Astrocyte (in vitro differentiated cells and primary cell): ENCODE results near the gene RNF39. TPM values are rescaled to one million over a fixed set of nuclear protein-coding genes. Genes with fewer than 3 reads are reported as not detected.

Experiments
- DNase-seq: peaks from one replicate; pipeline ENCODE4 v3.0.0-alpha.2; 2010; ENCODE audit warnings: low read depth
- FAIRE-seq: peaks from 2 replicates; lab custom pipeline; 2011; peaks lifted over from hg19 to GRCh38; lab: Jason Lieb, UNC
- H2AFZ ChIP-seq: 2 replicates; pipeline ENCODE4 v1.6.0; 2012; ENCODE audit warnings: low read depth, low read length, inconsistent platforms
- H3K27ac ChIP-seq: 2 replicates; pipeline ENCODE4 v1.5.1; 2011; ENCODE audit warnings: low read depth, low read length, inconsistent platforms
- H3K27me3 ChIP-seq: 2 replicates; pipeline ENCODE4 v1.6.0; 2011; ENCODE audit warnings: low read length, inconsistent platforms; ENCODE audit not compliant: insufficient read depth
- H3K36me3 ChIP-seq: 2 replicates; pipeline ENCODE4 v1.5.1; 2011; ENCODE audit warnings: low read length, inconsistent platforms; ENCODE audit not compliant: insufficient read depth
- H3K4me1 ChIP-seq: 2 replicates; pipeline ENCODE4 v1.5.1; 2011; ENCODE audit warnings: low read length, inconsistent platforms; ENCODE audit not compliant: insufficient read depth
- H3K4me2 ChIP-seq: 2 replicates; pipeline ENCODE4 v1.6.0; 2012; ENCODE audit warnings: low read length, inconsistent platforms
- H3K4me3 ChIP-seq: 2 replicates; pipeline ENCODE4 v1.5.1; 2011; ENCODE audit warnings: low read depth, mild to moderate bottlenecking, low read length, inconsistent platforms; ENCODE audit not compliant: insufficient read depth
- H3K79me2 ChIP-seq: 2 replicates; pipeline ENCODE4 v1.6.0; 2012; ENCODE audit warnings: mild to moderate bottlenecking, low read length, inconsistent platforms; ENCODE audit not compliant: insufficient read depth
- H3K9ac ChIP-seq: 2 replicates; pipeline ENCODE4 v1.6.0; 2012; ENCODE audit warnings: mild to moderate bottlenecking, low read length, inconsistent platforms
- H3K9me3 ChIP-seq: 2 replicates; pipeline ENCODE4 v1.5.1; 2012; ENCODE audit warnings: low read depth, mild to moderate bottlenecking, low read length, inconsistent platforms; ENCODE audit not compliant: insufficient read depth
- H4K20me1 ChIP-seq: 2 replicates; pipeline ENCODE4 v1.6.0; 2012; ENCODE audit warnings: low read length, inconsistent platforms; ENCODE audit not compliant: insufficient read depth
- H3K27ac Mint-ChIP-seq: one replicate; pipeline ENCODE4 v1.8.0; 2021; ENCODE audit warnings: mild to moderate bottlenecking, mixed read lengths; ENCODE audit not compliant: unreplicated experiment
- H3K27me3 Mint-ChIP-seq: one replicate; pipeline ENCODE4 v1.8.0; 2021; ENCODE audit warnings: low read depth, mixed read lengths; ENCODE audit not compliant: unreplicated experiment
- H3K36me3 Mint-ChIP-seq: one replicate; pipeline ENCODE4 v1.8.0; 2021; ENCODE audit warnings: low read depth, mixed read lengths; ENCODE audit not compliant: unreplicated experiment
- H3K4me1 Mint-ChIP-seq: one replicate; pipeline ENCODE4 v1.8.0; 2021; ENCODE audit warnings: low read depth, mixed read lengths; ENCODE audit not compliant: unreplicated experiment
- H3K4me3 Mint-ChIP-seq: one replicate; pipeline ENCODE4 v1.8.0; 2021; ENCODE audit warnings: mild to moderate bottlenecking, moderate library complexity, mixed read lengths; ENCODE audit not compliant: unreplicated experiment
- H3K9me3 Mint-ChIP-seq: one replicate; pipeline ENCODE4 v1.8.0; 2021; ENCODE audit warnings: mild to moderate bottlenecking, mixed read lengths; ENCODE audit not compliant: unreplicated experiment
- EZH2 ChIP-seq: IDR thresholded peaks from 2 replicates; pipeline ENCODE4 v1.6.1; 2012; ENCODE audit warnings: mild to moderate bottlenecking, low read length, inconsistent platforms; ENCODE audit not compliant: insufficient read depth
- total RNA-seq: library from RNA; stranded (reverse); gene quantifications from 2 replicates; pipeline ENCODE4 v1.2.1, GENCODE V29; 2021
- TF ChIP-seq, protein P1 (sequence below): IDR thresholded peaks from 2 replicates; pipeline ENCODE4 v1.5.1; 2011; ENCODE audit warnings: low read depth, mild to moderate bottlenecking, inconsistent platforms, low read length, moderate library complexity; ENCODE audit not compliant: insufficient read depth

Gene RNF39
- total RNA-seq, 1 donor from 2014 or later = not detected

DNA sequence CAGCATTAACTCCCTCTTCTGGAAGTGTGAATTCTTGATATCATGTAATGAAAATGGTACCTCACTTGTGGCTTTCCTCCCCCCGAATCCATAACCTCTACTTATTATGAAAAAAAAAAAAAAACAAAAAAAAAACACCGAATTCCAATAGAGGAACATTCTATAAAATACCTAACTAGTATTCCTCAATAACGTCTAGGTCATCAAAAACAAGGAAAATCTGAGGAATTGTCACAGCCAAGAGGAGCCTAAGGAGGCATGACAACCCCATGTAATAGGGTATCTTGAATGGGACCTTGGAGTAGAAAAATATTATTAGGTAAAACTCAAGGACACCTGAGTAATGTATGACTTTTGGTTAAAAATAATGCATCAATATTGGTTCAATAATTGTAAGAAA lies 53.4 kb downstream of the RNF39 start:
- DNase-seq = no peak
- H3K4me3 ChIP-seq = no peak overlapping the region
- H3K4me1 ChIP-seq = no peaks in the 10 kb centered on the region
- H3K27me3 ChIP-seq = no peaks in the 10 kb centered on the region
- Mint-ChIP-seq H3K4me3 (no peak overlapping the region), H3K4me1 (no peaks in the 10 kb centered on the region), H3K36me3 (peaks cover 4% of the 10 kb centered on the region), H3K27ac (no peak overlapping the region), H3K9me3 (no peaks in the 10 kb centered on the region), H3K27me3 (peaks cover 4% of the 10 kb centered on the region)
- H4K20me1 ChIP-seq = no peaks in the 10 kb centered on the region
- no peak overlapping the region for H3K27ac ChIP-seq
- no peak overlapping the region for H3K4me2 ChIP-seq
- no peak for FAIRE-seq
- no peaks in the 10 kb centered on the region for H3K36me3 ChIP-seq
- no peak overlapping the region for H2AFZ ChIP-seq
- H3K9me3 ChIP-seq = no peaks in the 10 kb centered on the region
- H3K9ac ChIP-seq = no peak overlapping the region
- TF ChIP-seq, protein P1, sequence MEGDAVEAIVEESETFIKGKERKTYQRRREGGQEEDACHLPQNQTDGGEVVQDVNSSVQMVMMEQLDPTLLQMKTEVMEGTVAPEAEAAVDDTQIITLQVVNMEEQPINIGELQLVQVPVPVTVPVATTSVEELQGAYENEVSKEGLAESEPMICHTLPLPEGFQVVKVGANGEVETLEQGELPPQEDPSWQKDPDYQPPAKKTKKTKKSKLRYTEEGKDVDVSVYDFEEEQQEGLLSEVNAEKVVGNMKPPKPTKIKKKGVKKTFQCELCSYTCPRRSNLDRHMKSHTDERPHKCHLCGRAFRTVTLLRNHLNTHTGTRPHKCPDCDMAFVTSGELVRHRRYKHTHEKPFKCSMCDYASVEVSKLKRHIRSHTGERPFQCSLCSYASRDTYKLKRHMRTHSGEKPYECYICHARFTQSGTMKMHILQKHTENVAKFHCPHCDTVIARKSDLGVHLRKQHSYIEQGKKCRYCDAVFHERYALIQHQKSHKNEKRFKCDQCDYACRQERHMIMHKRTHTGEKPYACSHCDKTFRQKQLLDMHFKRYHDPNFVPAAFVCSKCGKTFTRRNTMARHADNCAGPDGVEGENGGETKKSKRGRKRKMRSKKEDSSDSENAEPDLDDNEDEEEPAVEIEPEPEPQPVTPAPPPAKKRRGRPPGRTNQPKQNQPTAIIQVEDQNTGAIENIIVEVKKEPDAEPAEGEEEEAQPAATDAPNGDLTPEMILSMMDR = no peak
- TF ChIP-seq EZH2 = no peak
- no peaks in the 10 kb centered on the region for H3K79me2 ChIP-seq

DNA sequence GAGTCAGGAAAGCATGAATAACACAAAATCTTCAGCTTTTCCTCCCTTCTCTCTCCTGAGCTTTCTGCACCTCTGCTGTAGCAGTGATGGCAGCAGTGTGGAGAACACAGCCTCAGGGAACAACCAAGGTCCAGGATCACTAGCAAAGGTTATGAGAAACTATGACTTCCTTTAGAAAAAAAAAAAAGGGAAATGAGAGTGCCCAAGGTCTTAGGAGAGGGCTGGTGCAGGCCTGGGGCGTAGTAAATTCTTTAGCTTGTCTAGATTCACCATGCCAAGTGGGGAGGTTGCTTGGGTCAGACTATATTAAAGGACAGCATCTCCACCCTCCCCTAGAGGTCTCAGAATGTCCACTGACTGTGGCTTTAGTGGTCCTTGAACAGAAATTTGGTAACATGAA lies 54.9 kb downstream of the RNF39 start:
- TF ChIP-seq EZH2 = no peak
- TF ChIP-seq, protein P1 = no peak
- H3K36me3 ChIP-seq = no peaks in the 10 kb centered on the region
- no peak overlapping the region for H3K4me3 ChIP-seq
- no peak overlapping the region for H3K4me2 ChIP-seq
- H3K27me3 ChIP-seq = no peaks in the 10 kb centered on the region
- no peaks in the 10 kb centered on the region for H4K20me1 ChIP-seq
- DNase-seq (no peak), FAIRE-seq (no peak)
- Mint-ChIP-seq H3K36me3 (peaks cover 2% of the 10 kb centered on the region), H3K9me3 (no peaks in the 10 kb centered on the region), H3K4me1 (no peaks in the 10 kb centered on the region), H3K27ac (no peak overlapping the region), H3K27me3 (peaks cover 2% of the 10 kb centered on the region), H3K4me3 (no peak overlapping the region)
- no peak overlapping the region for H2AFZ ChIP-seq
- H3K9ac ChIP-seq = no peak overlapping the region
- no peaks in the 10 kb centered on the region for H3K9me3 ChIP-seq
- no peaks in the 10 kb centered on the region for H3K4me1 ChIP-seq
- no peak overlapping the region for H3K27ac ChIP-seq
- H3K79me2 ChIP-seq = no peaks in the 10 kb centered on the region

Other genes with a start within 250 kb of the RNF39 start
- gene HLA-G, start 247.9 kb downstream of the RNF39 start, total RNA-seq = 0.79 and 0.89 TPM in 2 replicates
- 327 and 501 TPM in 2 replicates for gene HLA-A, start 133.2 kb downstream of the RNF39 start, total RNA-seq
- gene POLR1H, start 14.5 kb downstream of the RNF39 start, total RNA-seq = 16.8 and 21.0 TPM in 2 replicates
- 37.8 and 40.8 TPM in 2 replicates for gene PPP1R11, start 8.6 kb downstream of the RNF39 start, total RNA-seq
- gene TRIM31, start 37.3 kb upstream of the RNF39 start, total RNA-seq = not detected in 2 replicates
- gene TRIM40, start 60.4 kb upstream of the RNF39 start, total RNA-seq = not detected in 2 replicates
- gene TRIM10, start 85.4 kb upstream of the RNF39 start, total RNA-seq = not detected in 2 replicates
- not detected in 2 replicates for gene TRIM15, start 87.8 kb upstream of the RNF39 start, total RNA-seq
- gene TRIM26, start 137.6 kb upstream of the RNF39 start, total RNA-seq = 51.7 and 52.8 TPM in 2 replicates